ENCODE measurements around the gene NCAPG2. TPM values are rescaled to one million over a fixed set of nuclear protein-coding genes. Genes with fewer than 3 reads are reported as not detected.

NCAPG2 gene
- total and polyA plus RNA-seq, 2 experiments from 2014 or later: 38.7 to 91.2 TPM

DNA sequence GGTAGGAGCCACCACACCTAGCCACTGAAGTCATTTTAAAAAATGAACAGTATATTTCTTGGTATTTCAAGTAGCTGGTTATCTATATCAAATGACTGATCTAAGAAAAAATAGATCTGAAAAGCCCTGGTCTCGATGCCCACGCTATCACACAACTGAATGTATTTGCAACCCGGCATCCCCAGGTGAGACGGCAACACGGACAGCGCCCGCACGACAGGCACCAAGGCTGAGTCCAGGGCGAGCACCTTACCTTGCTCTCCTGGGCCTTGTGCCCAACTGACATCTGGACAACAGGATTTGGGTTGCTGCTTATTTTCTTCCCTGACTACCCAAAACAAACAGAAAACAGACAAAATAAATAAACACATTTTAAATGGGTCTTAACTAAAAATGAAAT lies 44.8 kb upstream of the NCAPG2 start (continued):
- TF ChIP-seq ZNF462 (CRISPR knock-in tag; IDR thresholded peaks at IDR 0.05) (no peak), ZNF114 (CRISPR knock-in tag; IDR thresholded peaks at IDR 0.05) (no peak), NANOG (IDR thresholded peaks at IDR 0.05; ENCODE audit: borderline replicate concordance) (no peak), STAT1 (IDR thresholded peaks at IDR 0.05; ENCODE audit: unreplicated experiment) (no peak)
- TF ChIP-seq, protein P1, sequence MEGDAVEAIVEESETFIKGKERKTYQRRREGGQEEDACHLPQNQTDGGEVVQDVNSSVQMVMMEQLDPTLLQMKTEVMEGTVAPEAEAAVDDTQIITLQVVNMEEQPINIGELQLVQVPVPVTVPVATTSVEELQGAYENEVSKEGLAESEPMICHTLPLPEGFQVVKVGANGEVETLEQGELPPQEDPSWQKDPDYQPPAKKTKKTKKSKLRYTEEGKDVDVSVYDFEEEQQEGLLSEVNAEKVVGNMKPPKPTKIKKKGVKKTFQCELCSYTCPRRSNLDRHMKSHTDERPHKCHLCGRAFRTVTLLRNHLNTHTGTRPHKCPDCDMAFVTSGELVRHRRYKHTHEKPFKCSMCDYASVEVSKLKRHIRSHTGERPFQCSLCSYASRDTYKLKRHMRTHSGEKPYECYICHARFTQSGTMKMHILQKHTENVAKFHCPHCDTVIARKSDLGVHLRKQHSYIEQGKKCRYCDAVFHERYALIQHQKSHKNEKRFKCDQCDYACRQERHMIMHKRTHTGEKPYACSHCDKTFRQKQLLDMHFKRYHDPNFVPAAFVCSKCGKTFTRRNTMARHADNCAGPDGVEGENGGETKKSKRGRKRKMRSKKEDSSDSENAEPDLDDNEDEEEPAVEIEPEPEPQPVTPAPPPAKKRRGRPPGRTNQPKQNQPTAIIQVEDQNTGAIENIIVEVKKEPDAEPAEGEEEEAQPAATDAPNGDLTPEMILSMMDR (conservative IDR thresholded peaks at IDR 0.05; ENCODE audit: low read depth in 2 of 2): no peak

DNA sequence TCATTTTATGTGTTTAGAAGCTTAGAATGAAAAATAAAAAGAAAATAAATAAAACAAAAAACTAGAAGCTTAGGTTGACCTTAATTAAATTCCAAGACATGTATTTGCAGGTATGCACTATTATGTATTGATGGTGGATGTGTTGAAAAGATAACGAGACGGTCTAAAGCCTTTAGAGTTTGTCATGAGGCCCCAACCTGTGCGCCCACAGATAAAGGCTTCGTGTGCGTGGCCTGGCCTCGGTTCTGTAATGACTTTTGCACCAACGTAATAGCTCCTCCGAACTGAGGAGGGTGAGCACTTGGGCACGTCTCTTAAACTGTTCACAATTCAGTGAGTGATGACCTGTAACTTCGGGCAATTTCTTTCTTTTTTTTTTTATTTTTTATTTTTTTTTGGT lies 43.7 kb upstream of the NCAPG2 start:
- ATAC-seq (no peak), DNase-seq (ENCODE audit: low spot score) (no peak)
- Histone ChIP-seq H3K4me1 (ENCODE audit: insufficient read depth) (no peaks in the 10 kb centered on the region), H3K4me3 (no peak overlapping the region), H3K79me2 (replicated peaks; ENCODE audit: insufficient read depth) (no peaks in the 10 kb centered on the region), H3K27me3 (ENCODE audit: insufficient read depth) (no peaks in the 10 kb centered on the region), H3K27ac (ENCODE audit: low read depth) (no peak overlapping the region), H4K20me1 (replicated peaks; ENCODE audit: insufficient read depth) (no peaks in the 10 kb centered on the region), H2AFZ (no peak overlapping the region), H3K36me3 (ENCODE audit: insufficient read depth) (peaks cover 4% of the 10 kb centered on the region), H3F3A (replicated peaks; ENCODE audit: low read depth) (no peaks in the 10 kb centered on the region), H3K9me2 (ENCODE audit: insufficient read depth) (no peaks in the 10 kb centered on the region), H3K4me2 (no peak overlapping the region)
- H3K27ac Mint-ChIP-seq: no peak overlapping the region
- peaks cover 21% of the 10 kb centered on the region; the same call in 2 of the 3 replicates for H3K36me3 Mint-ChIP-seq (ENCODE audit: low read depth)
- no peaks in the 10 kb centered on the region for H3K4me1 Mint-ChIP-seq
- no peaks in the 10 kb centered on the region for H3K9me3 Mint-ChIP-seq
- H3K27me3 Mint-ChIP-seq (ENCODE audit: insufficient read depth, low read depth, poor library complexity): no peaks in the 10 kb centered on the region
- no peak overlapping the region for H3K4me3 Mint-ChIP-seq
- TF ChIP-seq POLR2AphosphoS5 (IDR thresholded peaks at IDR 0.05; ENCODE audit: low read depth) (no peak), CREB1 (CRISPR knock-in tag; IDR thresholded peaks at IDR 0.05; ENCODE audit: low read depth) (no peak), JUNB (IDR thresholded peaks at IDR 0.05; ENCODE audit: unreplicated experiment) (no peak), ZNF114 (CRISPR knock-in tag; IDR thresholded peaks at IDR 0.05) (no peak), EZH2 (IDR thresholded peaks at IDR 0.05; ENCODE audit: low read depth, unreplicated experiment) (no peak), STAT1 (IDR thresholded peaks at IDR 0.05; ENCODE audit: unreplicated experiment) (no peak), ZNF331 (CRISPR knock-in tag; IDR thresholded peaks at IDR 0.05; ENCODE audit: low read depth) (no peak), EZH2phosphoT487 (IDR thresholded peaks at IDR 0.05; ENCODE audit: unreplicated experiment) (no peak)
- TF ChIP-seq, protein P1 (conservative IDR thresholded peaks at IDR 0.05; ENCODE audit: low read depth in 2 of 2): no peak
- TF ChIP-seq, protein P2, sequence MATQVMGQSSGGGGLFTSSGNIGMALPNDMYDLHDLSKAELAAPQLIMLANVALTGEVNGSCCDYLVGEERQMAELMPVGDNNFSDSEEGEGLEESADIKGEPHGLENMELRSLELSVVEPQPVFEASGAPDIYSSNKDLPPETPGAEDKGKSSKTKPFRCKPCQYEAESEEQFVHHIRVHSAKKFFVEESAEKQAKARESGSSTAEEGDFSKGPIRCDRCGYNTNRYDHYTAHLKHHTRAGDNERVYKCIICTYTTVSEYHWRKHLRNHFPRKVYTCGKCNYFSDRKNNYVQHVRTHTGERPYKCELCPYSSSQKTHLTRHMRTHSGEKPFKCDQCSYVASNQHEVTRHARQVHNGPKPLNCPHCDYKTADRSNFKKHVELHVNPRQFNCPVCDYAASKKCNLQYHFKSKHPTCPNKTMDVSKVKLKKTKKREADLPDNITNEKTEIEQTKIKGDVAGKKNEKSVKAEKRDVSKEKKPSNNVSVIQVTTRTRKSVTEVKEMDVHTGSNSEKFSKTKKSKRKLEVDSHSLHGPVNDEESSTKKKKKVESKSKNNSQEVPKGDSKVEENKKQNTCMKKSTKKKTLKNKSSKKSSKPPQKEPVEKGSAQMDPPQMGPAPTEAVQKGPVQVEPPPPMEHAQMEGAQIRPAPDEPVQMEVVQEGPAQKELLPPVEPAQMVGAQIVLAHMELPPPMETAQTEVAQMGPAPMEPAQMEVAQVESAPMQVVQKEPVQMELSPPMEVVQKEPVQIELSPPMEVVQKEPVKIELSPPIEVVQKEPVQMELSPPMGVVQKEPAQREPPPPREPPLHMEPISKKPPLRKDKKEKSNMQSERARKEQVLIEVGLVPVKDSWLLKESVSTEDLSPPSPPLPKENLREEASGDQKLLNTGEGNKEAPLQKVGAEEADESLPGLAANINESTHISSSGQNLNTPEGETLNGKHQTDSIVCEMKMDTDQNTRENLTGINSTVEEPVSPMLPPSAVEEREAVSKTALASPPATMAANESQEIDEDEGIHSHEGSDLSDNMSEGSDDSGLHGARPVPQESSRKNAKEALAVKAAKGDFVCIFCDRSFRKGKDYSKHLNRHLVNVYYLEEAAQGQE (IDR thresholded peaks at IDR 0.05; ENCODE audit: unreplicated experiment): no peak

All from GM23338 (cell line).